ENCODE data around the gene MAP4K4.

The MAP4K4 gene

GRCh38 chr2:101827246-101827645 lies 129.7 kb downstream of the MAP4K4 start:
- Histone ChIP-seq H3K4me2 (ENCODE audit: low read length) (no peak overlapping the region), H3K27me3 (ENCODE audit: low read depth, low read length) (no peaks in the 10 kb centered on the region), H3K4me1 (ENCODE audit: low read length) (peaks cover 40% of the 10 kb centered on the region), H3K9ac (ENCODE audit: low read length) (no peak overlapping the region), H3K9me3 (ENCODE audit: insufficient read depth, low read length) (no peaks in the 10 kb centered on the region), H3K79me2 (ENCODE audit: low read length) (peaks cover 39% of the 10 kb centered on the region), H2AFZ (ENCODE audit: low read depth, low read length) (no peak overlapping the region), H3K36me3 (replicated peaks; ENCODE audit: low read depth, low read length) (peaks cover 57% of the 10 kb centered on the region), H3K4me3 (ENCODE audit: low read length) (no peak overlapping the region), H4K20me1 (ENCODE audit: insufficient read depth, low read length) (peaks cover 41% of the 10 kb centered on the region), H3K27ac (ENCODE audit: low read length) (no peak overlapping the region)
- TF ChIP-seq CTCF (IDR thresholded peaks at IDR 0.05; ENCODE audit: low read depth, low read length): no peak
- TF ChIP-seq EZH2phosphoT487 (IDR thresholded peaks at IDR 0.05; ENCODE audit: low read depth): no peak

GRCh38 chr2:101828257-101828656 lies 130.8 kb downstream of the MAP4K4 start:
- peaks cover 29% of the 10 kb centered on the region for H3K79me2 ChIP-seq (ENCODE audit: low read length)

GRCh38 chr2:101828673-101829334 lies 131.3 kb downstream of the MAP4K4 start:
- H3K9ac ChIP-seq (ENCODE audit: low read length): no peak overlapping the region
- TF ChIP-seq CTCF (IDR thresholded peaks at IDR 0.05; ENCODE audit: low read depth, low read length): no peak
- no peak for TF ChIP-seq EZH2phosphoT487 (IDR thresholded peaks at IDR 0.05; ENCODE audit: low read depth)
- H3K9me3 ChIP-seq (ENCODE audit: insufficient read depth, low read length): no peaks in the 10 kb centered on the region
- peaks cover 59% of the 10 kb centered on the region for H3K36me3 ChIP-seq (replicated peaks; ENCODE audit: low read depth, low read length)
- peak overlapping the region; percentile 34 for H3K27ac ChIP-seq (ENCODE audit: low read length)
- H3K79me2 ChIP-seq (ENCODE audit: low read length): peaks cover 24% of the 10 kb centered on the region
- H3K4me3 ChIP-seq (ENCODE audit: low read length): no peak overlapping the region
- no peaks in the 10 kb centered on the region for H3K27me3 ChIP-seq (ENCODE audit: low read depth, low read length)
- H3K4me2 ChIP-seq (ENCODE audit: low read length): peak overlapping the region; percentile 41
- H4K20me1 ChIP-seq (ENCODE audit: insufficient read depth, low read length): peaks cover 25% of the 10 kb centered on the region
- H2AFZ ChIP-seq (ENCODE audit: low read depth, low read length): no peak overlapping the region
- H3K4me1 ChIP-seq (ENCODE audit: low read length): peaks cover 32% of the 10 kb centered on the region

More at GRCh38 chr2:101828257-101828656, 130.8 kb downstream of the MAP4K4 start:
- TF ChIP-seq EZH2phosphoT487 (IDR thresholded peaks at IDR 0.05; ENCODE audit: low read depth) (no peak), CTCF (IDR thresholded peaks at IDR 0.05; ENCODE audit: low read depth, low read length) (no peak)
- Histone ChIP-seq H3K27ac (ENCODE audit: low read length) (no peak overlapping the region), H3K4me3 (ENCODE audit: low read length) (no peak overlapping the region), H3K4me1 (ENCODE audit: low read length) (peaks cover 35% of the 10 kb centered on the region), H3K27me3 (ENCODE audit: low read depth, low read length) (no peaks in the 10 kb centered on the region), H3K36me3 (replicated peaks; ENCODE audit: low read depth, low read length) (peaks cover 62% of the 10 kb centered on the region), H3K9ac (ENCODE audit: low read length) (no peak overlapping the region), H4K20me1 (ENCODE audit: insufficient read depth, low read length) (peaks cover 31% of the 10 kb centered on the region), H3K9me3 (ENCODE audit: insufficient read depth, low read length) (no peaks in the 10 kb centered on the region), H3K4me2 (ENCODE audit: low read length) (no peak overlapping the region), H2AFZ (ENCODE audit: low read depth, low read length) (no peak overlapping the region)

GRCh38 chr2:101829429-101829828 lies 131.9 kb downstream of the MAP4K4 start:
- peaks cover 24% of the 10 kb centered on the region for H3K79me2 ChIP-seq (ENCODE audit: low read length)
- no peak overlapping the region for H2AFZ ChIP-seq (ENCODE audit: low read depth, low read length)
- peaks cover 25% of the 10 kb centered on the region for H4K20me1 ChIP-seq (ENCODE audit: insufficient read depth, low read length)
- no peaks in the 10 kb centered on the region for H3K27me3 ChIP-seq (ENCODE audit: low read depth, low read length)
- no peak overlapping the region for H3K4me3 ChIP-seq (ENCODE audit: low read length)
- H3K4me1 ChIP-seq (ENCODE audit: low read length): peaks cover 32% of the 10 kb centered on the region
- H3K36me3 ChIP-seq (replicated peaks; ENCODE audit: low read depth, low read length): peaks cover 62% of the 10 kb centered on the region
- no peak for TF ChIP-seq EZH2phosphoT487 (IDR thresholded peaks at IDR 0.05; ENCODE audit: low read depth)
- no peak for TF ChIP-seq CTCF (IDR thresholded peaks at IDR 0.05; ENCODE audit: low read depth, low read length)
- no peaks in the 10 kb centered on the region for H3K9me3 ChIP-seq (ENCODE audit: insufficient read depth, low read length)
- H3K27ac ChIP-seq (ENCODE audit: low read length): peak overlapping the region; percentile 34
- no peak overlapping the region for H3K9ac ChIP-seq (ENCODE audit: low read length)
- peak overlapping the region; percentile 41 for H3K4me2 ChIP-seq (ENCODE audit: low read length)
